ENCODE measurements around the gene MIER3.
"Not testable (repeated sequence)": the region's sequence is repeated elsewhere in the genome, so short reads cannot be mapped to it uniquely, and the experiment has no call there.

MIER3 gene

DNA sequence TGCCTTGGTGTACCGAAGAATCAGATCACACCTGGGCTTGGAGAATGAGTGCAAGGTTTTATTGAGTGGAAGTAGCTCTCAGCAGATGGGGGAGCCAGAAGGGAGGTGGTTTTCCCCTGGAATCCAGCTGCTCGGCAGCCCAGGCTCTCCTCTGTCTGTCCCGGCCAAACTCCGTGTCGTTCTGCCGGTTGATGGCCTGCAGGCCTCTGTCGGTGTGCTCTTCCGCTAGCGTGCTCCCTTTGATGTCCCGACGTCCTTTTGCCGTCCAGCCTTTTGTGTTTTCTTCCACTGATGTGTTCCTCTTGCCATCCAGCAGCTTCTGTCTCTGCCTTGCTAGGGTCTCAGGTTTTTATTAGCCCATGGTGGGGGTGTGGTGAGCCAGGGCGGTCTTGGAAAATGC lies 28.0 kb upstream of the MIER3 start:
- no peaks in the 10 kb centered on the region for H3K9me3 ChIP-seq (ENCODE audit: control insufficient read depth, low read length)
- no peaks in the 10 kb centered on the region for H3K36me3 ChIP-seq (ENCODE audit: control insufficient read depth, insufficient read depth, low read length)
- H3K4me1 ChIP-seq (ENCODE audit: control insufficient read depth, insufficient read depth, low read length): no peaks in the 10 kb centered on the region
- no peaks in the 10 kb centered on the region for H3K27me3 ChIP-seq (ENCODE audit: control insufficient read depth, insufficient read depth, low read length)
- H3K4me3 ChIP-seq (ENCODE audit: low read length): no peak overlapping the region
- H3K9ac ChIP-seq (ENCODE audit: low read length): no peak overlapping the region

DNA sequence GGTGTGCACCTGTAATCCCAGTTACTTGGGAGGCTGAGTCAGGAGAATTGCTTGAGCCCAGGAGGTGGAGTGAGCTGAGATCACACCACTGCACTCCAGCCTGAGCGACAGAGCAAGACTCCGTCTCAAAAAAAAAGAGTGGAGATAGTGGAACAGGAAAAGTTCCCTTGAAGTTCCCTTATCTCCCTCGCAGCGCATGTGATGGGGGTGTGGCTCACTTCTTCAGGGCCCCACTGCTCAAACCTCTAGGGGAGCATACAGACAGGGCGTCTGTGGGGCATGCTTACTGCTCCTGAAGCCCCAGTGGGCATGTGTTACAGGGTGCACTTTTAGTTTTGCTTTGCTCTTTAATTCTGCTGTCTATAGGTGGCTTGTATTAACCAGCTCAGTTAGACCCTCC lies 27.6 kb upstream of the MIER3 start:
- not testable (repeated sequence) for H3K36me3 ChIP-seq (ENCODE audit: control insufficient read depth, insufficient read depth, low read length); H3K27me3 ChIP-seq (ENCODE audit: control insufficient read depth, insufficient read depth, low read length); H3K9me3 ChIP-seq (ENCODE audit: control insufficient read depth, low read length); H3K9ac ChIP-seq (ENCODE audit: low read length); H3K4me3 ChIP-seq (ENCODE audit: low read length); H3K4me1 ChIP-seq (ENCODE audit: control insufficient read depth, insufficient read depth, low read length)

DNA sequence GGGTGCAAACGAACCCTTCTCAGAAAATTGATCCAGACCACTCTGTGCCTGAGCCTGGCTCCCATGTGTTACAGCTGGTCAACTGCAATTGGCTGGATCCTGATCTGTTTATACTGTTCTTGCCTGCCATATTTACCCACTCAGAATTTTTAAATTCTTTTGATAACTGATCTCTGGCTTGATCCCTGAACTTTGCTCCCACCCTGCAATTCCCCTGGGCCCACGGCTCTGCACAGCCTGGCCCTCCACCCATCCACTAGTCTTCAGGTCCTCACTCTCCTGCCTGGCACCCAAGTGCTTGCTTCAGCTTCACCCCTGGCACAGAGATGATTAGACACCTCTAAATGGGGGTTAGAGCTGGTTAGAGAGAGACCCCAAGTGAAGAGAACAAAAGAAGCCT lies 25.9 kb upstream of the MIER3 start:
- Histone ChIP-seq H3K27me3 (ENCODE audit: control insufficient read depth, insufficient read depth, low read length) (peaks cover 4% of the 10 kb centered on the region), H3K9ac (ENCODE audit: low read length) (no peak overlapping the region), H3K36me3 (ENCODE audit: control insufficient read depth, insufficient read depth, low read length) (no peaks in the 10 kb centered on the region), H3K9me3 (ENCODE audit: control insufficient read depth, low read length) (no peaks in the 10 kb centered on the region), H3K4me3 (ENCODE audit: low read length) (no peak overlapping the region), H3K4me1 (ENCODE audit: control insufficient read depth, insufficient read depth, low read length) (peaks cover 6% of the 10 kb centered on the region)

DNA sequence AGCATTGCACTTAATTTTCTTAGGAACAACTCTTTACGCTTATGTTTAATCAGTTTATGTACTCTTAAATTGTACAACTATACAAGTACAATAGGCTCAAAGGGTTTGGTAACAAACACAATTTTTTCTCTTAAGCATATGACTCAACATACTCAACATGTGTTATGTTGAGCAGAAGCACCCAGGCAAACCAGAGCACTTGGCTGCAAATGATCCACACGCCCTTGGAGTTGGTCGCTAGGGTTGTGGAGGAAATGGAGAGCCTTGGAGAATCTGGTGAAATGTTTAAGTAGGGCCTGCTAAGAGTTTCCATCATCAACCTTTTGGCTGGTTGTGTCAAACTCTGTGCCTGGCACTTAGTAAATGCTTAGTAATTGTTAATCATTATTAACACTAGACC lies 25.1 kb upstream of the MIER3 start:
- no peaks in the 10 kb centered on the region for H3K36me3 ChIP-seq (ENCODE audit: control insufficient read depth, insufficient read depth, low read length)
- no peaks in the 10 kb centered on the region for H3K9me3 ChIP-seq (ENCODE audit: control insufficient read depth, low read length)
- peaks cover 6% of the 10 kb centered on the region for H3K4me1 ChIP-seq (ENCODE audit: control insufficient read depth, insufficient read depth, low read length)
- no peak overlapping the region for H3K4me3 ChIP-seq (ENCODE audit: low read length)
- no peak overlapping the region for H3K9ac ChIP-seq (ENCODE audit: low read length)
- peaks cover 4% of the 10 kb centered on the region for H3K27me3 ChIP-seq (ENCODE audit: control insufficient read depth, insufficient read depth, low read length)

DNA sequence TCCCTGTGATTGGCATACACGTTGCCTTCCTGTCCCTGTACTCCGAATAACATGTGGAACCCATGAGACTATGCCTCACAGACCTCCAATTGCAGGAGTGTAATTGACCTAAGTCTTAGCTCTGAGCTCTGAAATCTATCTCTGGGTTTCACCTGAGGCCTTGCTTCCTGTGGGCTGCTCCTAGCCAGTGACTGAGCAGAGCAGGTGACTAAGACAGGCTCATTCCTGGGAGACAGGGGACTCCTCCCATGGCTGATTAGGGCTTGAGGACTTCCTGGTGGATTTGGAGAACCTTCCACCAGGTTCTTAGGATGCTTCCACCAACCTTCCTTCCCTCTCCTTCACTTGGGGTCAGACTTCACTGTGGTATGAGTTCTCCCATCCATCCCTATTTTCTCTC lies 22.3 kb upstream of the MIER3 start:
- Histone ChIP-seq H3K36me3 (ENCODE audit: control insufficient read depth, insufficient read depth, low read length) (no peaks in the 10 kb centered on the region), H3K9ac (ENCODE audit: low read length) (no peak overlapping the region), H3K9me3 (ENCODE audit: control insufficient read depth, low read length) (no peaks in the 10 kb centered on the region), H3K27me3 (ENCODE audit: control insufficient read depth, insufficient read depth, low read length) (peaks cover 4% of the 10 kb centered on the region), H3K4me1 (ENCODE audit: control insufficient read depth, insufficient read depth, low read length) (peaks cover 6% of the 10 kb centered on the region), H3K4me3 (ENCODE audit: low read length) (no peak overlapping the region)

DNA sequence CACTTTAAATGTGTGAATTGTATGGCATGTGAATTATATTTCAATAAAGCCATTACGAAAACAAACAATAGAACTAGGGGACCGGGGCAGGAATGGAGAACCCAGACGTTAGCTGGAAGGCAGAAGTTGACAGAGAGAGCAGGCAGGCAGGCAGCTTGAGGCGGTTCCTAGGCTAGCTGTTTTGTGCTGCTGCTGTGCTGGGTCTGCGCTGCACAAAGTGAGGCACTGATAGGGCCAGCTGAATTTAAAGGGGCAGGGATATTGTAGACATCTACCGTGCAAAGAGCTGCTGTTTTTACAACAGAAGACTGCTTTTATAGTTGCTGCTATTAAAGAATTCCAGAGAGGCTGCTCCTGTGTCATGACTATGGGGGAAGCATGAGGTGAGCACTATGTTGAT lies 21.6 kb upstream of the MIER3 start:
- H3K9me3 ChIP-seq (ENCODE audit: control insufficient read depth, low read length): no peaks in the 10 kb centered on the region
- no peaks in the 10 kb centered on the region for H3K36me3 ChIP-seq (ENCODE audit: control insufficient read depth, insufficient read depth, low read length)
- no peak overlapping the region for H3K9ac ChIP-seq (ENCODE audit: low read length)
- H3K4me1 ChIP-seq (ENCODE audit: control insufficient read depth, insufficient read depth, low read length): peaks cover 6% of the 10 kb centered on the region
- H3K27me3 ChIP-seq (ENCODE audit: control insufficient read depth, insufficient read depth, low read length): peaks cover 4% of the 10 kb centered on the region
- no peak overlapping the region for H3K4me3 ChIP-seq (ENCODE audit: low read length)

DNA sequence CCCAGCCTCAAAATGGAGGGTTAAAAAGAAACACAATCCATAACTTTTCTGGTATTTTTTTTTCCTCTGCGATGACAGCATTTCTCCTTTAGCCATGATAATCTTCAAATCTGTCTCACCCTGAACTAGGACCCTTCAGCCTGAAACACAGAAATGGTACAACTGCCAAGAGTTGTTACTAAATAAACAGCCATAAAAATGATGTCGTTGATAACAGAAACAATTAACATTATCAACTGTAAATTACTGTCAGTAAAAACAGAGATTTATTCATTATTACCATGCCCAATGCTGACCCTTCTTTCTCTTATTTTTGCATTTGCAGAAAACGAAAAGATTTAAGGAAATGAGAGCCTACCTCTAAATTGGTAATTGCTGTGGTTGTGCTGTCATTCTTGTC lies 19.4 kb upstream of the MIER3 start:
- no peak overlapping the region for H3K9ac ChIP-seq (ENCODE audit: low read length)
- no peak overlapping the region for H3K4me3 ChIP-seq (ENCODE audit: low read length)
- no peaks in the 10 kb centered on the region for H3K36me3 ChIP-seq (ENCODE audit: control insufficient read depth, insufficient read depth, low read length)
- peaks cover 6% of the 10 kb centered on the region for H3K4me1 ChIP-seq (ENCODE audit: control insufficient read depth, insufficient read depth, low read length)
- H3K9me3 ChIP-seq (ENCODE audit: control insufficient read depth, low read length): no peaks in the 10 kb centered on the region
- peaks cover 4% of the 10 kb centered on the region for H3K27me3 ChIP-seq (ENCODE audit: control insufficient read depth, insufficient read depth, low read length)

DNA sequence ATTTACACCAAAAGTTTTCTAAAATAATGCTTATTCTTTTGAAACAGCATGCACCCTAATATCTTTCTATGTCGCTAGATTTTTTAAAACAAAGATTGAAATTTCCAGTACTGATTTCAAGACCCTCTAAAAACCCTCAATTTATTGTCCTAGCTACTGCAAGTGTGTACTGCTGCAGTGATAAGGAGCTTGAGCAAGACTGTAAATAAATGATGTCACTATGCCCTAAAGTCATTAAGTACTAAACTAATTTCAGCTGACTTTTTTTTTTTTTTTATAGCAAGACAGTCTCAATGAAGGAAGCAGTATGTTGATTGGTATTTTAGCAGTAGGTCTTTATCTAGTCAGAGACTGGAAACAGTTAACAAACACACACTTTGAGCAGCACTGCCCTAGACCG lies 12.2 kb upstream of the MIER3 start:
- peaks cover 4% of the 10 kb centered on the region for H3K4me1 ChIP-seq (ENCODE audit: control insufficient read depth, insufficient read depth, low read length)
- H3K9ac ChIP-seq (ENCODE audit: low read length): no peak overlapping the region
- no peak overlapping the region for H3K4me3 ChIP-seq (ENCODE audit: low read length)
- H3K9me3 ChIP-seq (ENCODE audit: control insufficient read depth, low read length): no peaks in the 10 kb centered on the region
- no peaks in the 10 kb centered on the region for H3K36me3 ChIP-seq (ENCODE audit: control insufficient read depth, insufficient read depth, low read length)
- peaks cover 4% of the 10 kb centered on the region for H3K27me3 ChIP-seq (ENCODE audit: control insufficient read depth, insufficient read depth, low read length)

DNA sequence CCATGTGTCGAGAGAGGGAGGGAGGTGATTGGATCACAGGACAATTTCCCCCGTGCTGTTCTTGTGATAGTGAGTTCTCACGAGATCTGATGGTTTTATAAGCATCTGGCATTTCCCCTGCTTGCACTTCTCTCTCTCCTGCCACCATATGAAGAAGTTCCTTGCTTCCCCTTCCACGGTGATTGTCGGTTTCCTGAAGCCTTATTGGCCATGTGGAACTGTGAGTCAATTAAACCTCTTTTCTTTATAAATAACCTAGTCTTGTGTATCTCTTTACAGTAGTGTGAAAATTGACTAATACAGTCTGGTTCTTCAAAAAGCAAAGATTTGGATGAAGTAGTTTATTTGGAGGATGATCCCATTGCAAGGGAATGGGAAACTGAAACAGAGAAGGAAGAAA lies 11.3 kb upstream of the MIER3 start:
- H3K36me3 ChIP-seq (ENCODE audit: control insufficient read depth, insufficient read depth, low read length): no peaks in the 10 kb centered on the region
- no peaks in the 10 kb centered on the region for H3K9me3 ChIP-seq (ENCODE audit: control insufficient read depth, low read length)

DNA sequence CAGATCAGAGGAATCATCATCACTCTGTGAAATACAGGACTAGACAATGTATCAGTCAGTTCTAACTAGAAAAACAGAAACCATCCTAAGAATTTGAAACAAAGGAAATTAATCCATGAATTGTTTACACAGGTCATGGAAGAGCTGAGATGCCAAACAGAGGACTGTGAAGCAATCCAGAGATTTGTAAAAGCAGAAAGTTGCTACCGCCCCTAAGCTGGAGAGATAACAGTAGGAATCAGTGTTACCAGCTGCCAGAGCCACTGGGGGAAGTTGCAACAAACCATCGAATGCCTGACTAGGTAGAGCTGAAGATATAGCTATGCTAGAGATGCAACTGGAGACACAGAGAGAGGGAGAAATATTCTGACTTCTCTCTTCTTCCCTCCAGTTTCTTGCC lies 10.4 kb upstream of the MIER3 start:
- Histone ChIP-seq H3K4me3 (ENCODE audit: low read length) (no peak overlapping the region), H3K9me3 (ENCODE audit: control insufficient read depth, low read length) (no peaks in the 10 kb centered on the region), H3K4me1 (ENCODE audit: control insufficient read depth, insufficient read depth, low read length) (peaks cover 4% of the 10 kb centered on the region), H3K27me3 (ENCODE audit: control insufficient read depth, insufficient read depth, low read length) (peaks cover 8% of the 10 kb centered on the region), H3K9ac (ENCODE audit: low read length) (no peak overlapping the region), H3K36me3 (ENCODE audit: control insufficient read depth, insufficient read depth, low read length) (no peaks in the 10 kb centered on the region)

More for the DNA sequence above, 11.3 kb upstream of the MIER3 start:
- no peak overlapping the region for H3K9ac ChIP-seq (ENCODE audit: low read length)
- peaks cover 4% of the 10 kb centered on the region for H3K27me3 ChIP-seq (ENCODE audit: control insufficient read depth, insufficient read depth, low read length)
- H3K4me1 ChIP-seq (ENCODE audit: control insufficient read depth, insufficient read depth, low read length): peaks cover 4% of the 10 kb centered on the region
- H3K4me3 ChIP-seq (ENCODE audit: low read length): no peak overlapping the region

DNA sequence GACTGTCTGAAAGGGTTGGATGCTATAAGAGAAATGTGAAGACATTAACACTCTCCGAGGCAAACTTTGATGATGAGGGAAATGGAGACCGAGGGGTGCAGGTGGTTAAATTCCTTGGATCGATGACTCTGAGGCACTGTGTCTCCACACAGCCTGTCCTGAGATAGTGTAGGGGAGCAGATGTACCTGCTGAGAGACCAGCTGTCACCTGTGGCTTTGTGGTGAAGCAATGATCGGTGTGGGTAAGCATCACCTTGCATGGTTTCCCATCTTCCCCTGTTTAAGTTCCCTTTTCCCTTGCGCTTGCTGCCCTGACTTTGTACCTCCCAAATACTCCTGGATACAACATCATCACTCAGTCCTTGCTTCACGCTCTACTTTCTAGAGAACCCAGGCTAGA lies 9.8 kb upstream of the MIER3 start:
- Histone ChIP-seq H3K4me1 (ENCODE audit: control insufficient read depth, insufficient read depth, low read length) (peaks cover 4% of the 10 kb centered on the region), H3K9ac (ENCODE audit: low read length) (no peak overlapping the region), H3K4me3 (ENCODE audit: low read length) (no peak overlapping the region), H3K27me3 (ENCODE audit: control insufficient read depth, insufficient read depth, low read length) (peaks cover 8% of the 10 kb centered on the region), H3K36me3 (ENCODE audit: control insufficient read depth, insufficient read depth, low read length) (no peaks in the 10 kb centered on the region), H3K9me3 (ENCODE audit: control insufficient read depth, low read length) (no peaks in the 10 kb centered on the region)

DNA sequence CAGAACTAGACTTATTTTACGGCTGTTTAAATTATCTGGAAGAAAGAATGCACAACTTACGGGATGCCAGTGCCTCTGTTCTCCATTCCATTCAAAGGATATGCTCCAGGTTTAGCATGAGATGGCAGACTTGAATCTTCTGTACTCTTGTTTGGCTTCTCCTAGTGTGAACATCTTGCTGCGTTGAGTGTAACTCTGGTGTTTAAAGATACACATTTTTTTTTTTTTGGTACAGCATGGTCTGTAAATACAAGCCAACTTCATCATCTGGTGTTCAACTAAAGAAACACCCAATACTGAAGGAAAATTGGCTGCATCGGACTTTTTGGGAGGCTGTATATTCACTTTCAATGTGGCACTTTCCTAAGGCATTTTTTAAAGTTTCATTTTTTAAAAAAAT lies 7.4 kb upstream of the MIER3 start:
- H3K4me3 ChIP-seq (ENCODE audit: low read length): no peak overlapping the region
- H3K9ac ChIP-seq (ENCODE audit: low read length): no peak overlapping the region
- no peaks in the 10 kb centered on the region for H3K36me3 ChIP-seq (ENCODE audit: control insufficient read depth, insufficient read depth, low read length)
- no peaks in the 10 kb centered on the region for H3K4me1 ChIP-seq (ENCODE audit: control insufficient read depth, insufficient read depth, low read length)
- peaks cover 16% of the 10 kb centered on the region for H3K27me3 ChIP-seq (ENCODE audit: control insufficient read depth, insufficient read depth, low read length)
- H3K9me3 ChIP-seq (ENCODE audit: control insufficient read depth, low read length): no peaks in the 10 kb centered on the region

DNA sequence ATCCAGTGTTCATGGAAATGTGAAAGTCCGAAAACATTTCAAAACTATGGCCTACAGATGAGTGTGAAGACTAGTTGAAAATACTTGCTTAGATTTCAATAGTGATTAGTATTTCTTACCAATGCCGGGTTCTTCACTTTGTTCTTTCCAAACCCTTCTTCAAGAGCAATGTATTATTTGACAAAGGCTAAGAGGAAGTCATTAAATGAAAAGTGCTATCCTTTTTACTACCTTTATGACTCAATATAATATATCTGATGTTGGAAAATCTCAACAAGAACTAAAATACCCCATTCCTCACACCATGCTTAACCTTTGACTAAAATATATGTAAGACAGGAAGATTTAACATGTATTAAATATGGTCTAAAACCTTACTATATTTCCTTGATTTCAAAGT lies 6.7 kb upstream of the MIER3 start:
- peaks cover 16% of the 10 kb centered on the region for H3K27me3 ChIP-seq (ENCODE audit: control insufficient read depth, insufficient read depth, low read length)
- H3K36me3 ChIP-seq (ENCODE audit: control insufficient read depth, insufficient read depth, low read length): no peaks in the 10 kb centered on the region
- H3K9me3 ChIP-seq (ENCODE audit: control insufficient read depth, low read length): no peaks in the 10 kb centered on the region
- no peak overlapping the region for H3K9ac ChIP-seq (ENCODE audit: low read length)
- no peaks in the 10 kb centered on the region for H3K4me1 ChIP-seq (ENCODE audit: control insufficient read depth, insufficient read depth, low read length)
- no peak overlapping the region for H3K4me3 ChIP-seq (ENCODE audit: low read length)
